Measurements from ENCODE around the gene CMTM2.

GRCh38 chr16:66541388-66542355, 37.6 kb upstream of the CMTM2 start:
- TF ChIP-seq CTCF (IDR thresholded peaks at IDR 0.05), result no peak
- TF ChIP-seq POLR2AphosphoS5 (IDR thresholded peaks at IDR 0.05), result no peak
- no peak for TF ChIP-seq POLR2A (IDR thresholded peaks at IDR 0.05)
